AG09309 (cell line): ENCODE data around the gene PRKRA.

Source experiments
- DNase-seq: peaks from one replicate; pipeline ENCODE4 v3.0.0-alpha.2; 2010; ENCODE audit warnings: low read depth
- H3K4me3 ChIP-seq: 2 replicates; pipeline ENCODE4 v1.5.1; 2011; ENCODE audit warnings: mild to moderate bottlenecking, low read depth, low read length, moderate library complexity; ENCODE audit not compliant: control insufficient read depth
- CTCF ChIP-seq: IDR thresholded peaks from 2 replicates; pipeline ENCODE4 v1.5.1; 2011; ENCODE audit warnings: mild to moderate bottlenecking, low read depth, low read length, inconsistent platforms; ENCODE audit not compliant: insufficient read depth, control insufficient read depth; ENCODE audit errors: missing control alignments

The PRKRA gene

GRCh38 chr2:178449700-178450523, 1.1 kb downstream of the PRKRA start:
- no peak for DNase-seq
- no peak for TF ChIP-seq CTCF
- peak overlapping the region; percentile 89 for H3K4me3 ChIP-seq

- TF ChIP-seq CTCF: no peak
- no peak for DNase-seq
- no peak overlapping the region for H3K4me3 ChIP-seq
These were observed 1.9 kb downstream of the PRKRA start for GRCh38 chr2:178448968-178449661.

- no peak overlapping the region for H3K4me3 ChIP-seq
- no peak for DNase-seq
- no peak for TF ChIP-seq CTCF
These were observed 9.5 kb downstream of the PRKRA start for GRCh38 chr2:178441426-178441825.

GRCh38 chr2:178436662-178437061, 14.3 kb downstream of the PRKRA start:
- no peak for TF ChIP-seq CTCF
- H3K4me3 ChIP-seq: no peak overlapping the region
- no peak for DNase-seq

- no peak overlapping the region for H3K4me3 ChIP-seq
- no peak for TF ChIP-seq CTCF
- no peak for DNase-seq
These were observed 21.6 kb downstream of the PRKRA start for GRCh38 chr2:178429336-178429735.

GRCh38 chr2:178428396-178428806, 22.6 kb downstream of the PRKRA start:
- no peak for TF ChIP-seq CTCF
- DNase-seq: no peak
- H3K4me3 ChIP-seq: no peak overlapping the region
